Measurements from ENCODE around the gene OPCML.

- TF ChIP-seq EZH2phosphoT487 (IDR thresholded peaks at IDR 0.05; ENCODE audit: borderline replicate concordance) (no peak), CTCF (conservative IDR thresholded peaks at IDR 0.05; ENCODE audit: low read length) (no peak)
These were observed 122.5 kb downstream of the OPCML start for GRCh38 chr11:133409799-133410198.
